Measurements from ENCODE around the gene P2RX6. TPM values are rescaled to one million over a fixed set of nuclear protein-coding genes. Genes with fewer than 3 reads are reported as not detected.
"Not testable (repeated sequence)": the region's sequence is repeated elsewhere in the genome, so short reads cannot be mapped to it uniquely, and the experiment has no call there.

Gene P2RX6
- total and polyA plus RNA-seq, 2 experiments from 2014 or later, result 1.6 to 2.2 TPM

GRCh38 chr22:21054714-21055563 is 40.0 kb downstream of the P2RX6 start:
- TF ChIP-seq EZH2 (IDR thresholded peaks at IDR 0.05; ENCODE audit: insufficient read depth, poor library complexity, severe bottlenecking) (no peak), EZH2phosphoT487 (IDR thresholded peaks at IDR 0.05; ENCODE audit: insufficient read depth, low read depth) (no peak)
- Histone ChIP-seq H3K4me1 (ENCODE audit: insufficient read depth) (peaks cover 5% of the 10 kb centered on the region; the same call in 1 of the 2 replicates), H4K20me1 (ENCODE audit: insufficient read depth) (no peaks in the 10 kb centered on the region), H3K4me3 (no peak overlapping the region), H3K9me3 (ENCODE audit: low read depth) (no peaks in the 10 kb centered on the region), H3K79me2 (ENCODE audit: insufficient read depth) (no peaks in the 10 kb centered on the region), H3K36me3 (ENCODE audit: low read depth) (no peaks in the 10 kb centered on the region), H3K9ac (no peak overlapping the region), H2AFZ (no peak overlapping the region), H3K4me2 (ENCODE audit: unreplicated experiment) (no peak overlapping the region), H3F3A (ENCODE audit: insufficient read depth) (no peaks in the 10 kb centered on the region), H3K27me3 (replicated peaks; ENCODE audit: insufficient read depth) (no peaks in the 10 kb centered on the region), H3K27ac (no peak overlapping the region), H3K9me2 (ENCODE audit: insufficient read depth) (no peaks in the 10 kb centered on the region)
- DNase-seq, result no peak
- in situ Hi-C loops (cut with MboI), result no loop called here
- WGBS, 2 experiments (ENCODE audit: low coverage in 1 of 2, low lambda C conversion rate in 2 of 2, missing lambda C conversion rate in 2 of 2), result 70 to 77% methylated on average over 10 to 11 of the region's 11 CpGs

DNA sequence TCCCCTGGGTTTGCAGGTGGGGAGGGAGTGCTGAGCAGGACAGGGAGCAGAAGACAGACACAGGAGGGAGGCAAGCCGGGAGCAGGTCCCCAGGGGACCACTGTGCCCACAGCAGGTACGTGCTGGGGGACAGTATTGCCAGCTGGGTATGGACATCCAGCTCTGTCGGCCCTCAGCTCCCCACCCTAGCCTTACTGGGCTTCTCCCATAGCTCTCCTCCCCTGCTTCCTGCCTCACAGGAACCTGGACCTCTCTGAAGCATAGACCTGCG is 40.5 kb downstream of the P2RX6 start:
- Histone ChIP-seq H3K9me2 (ENCODE audit: insufficient read depth) (no peaks in the 10 kb centered on the region), H3K27me3 (replicated peaks; ENCODE audit: insufficient read depth) (no peaks in the 10 kb centered on the region), H3K27ac (no peak overlapping the region), H3K4me1 (ENCODE audit: insufficient read depth) (peaks cover 5% of the 10 kb centered on the region; the same call in 1 of the 2 replicates), H3K4me3 (no peak overlapping the region), H3K4me2 (ENCODE audit: unreplicated experiment) (no peak overlapping the region), H3K9me3 (ENCODE audit: low read depth) (no peaks in the 10 kb centered on the region), H3K36me3 (ENCODE audit: low read depth) (no peaks in the 10 kb centered on the region), H2AFZ (no peak overlapping the region), H3F3A (ENCODE audit: insufficient read depth) (no peaks in the 10 kb centered on the region), H3K79me2 (ENCODE audit: insufficient read depth) (no peaks in the 10 kb centered on the region), H4K20me1 (ENCODE audit: insufficient read depth) (no peaks in the 10 kb centered on the region), H3K9ac (no peak overlapping the region)
- no peak for TF ChIP-seq EZH2 (IDR thresholded peaks at IDR 0.05; ENCODE audit: insufficient read depth, poor library complexity, severe bottlenecking)
- TF ChIP-seq EZH2phosphoT487 (IDR thresholded peaks at IDR 0.05; ENCODE audit: insufficient read depth, low read depth), result no peak
- WGBS, 2 experiments (ENCODE audit: low coverage in 1 of 2, low lambda C conversion rate in 2 of 2, missing lambda C conversion rate in 2 of 2), result 25 to 43% methylated on average over 4 of the region's 4 CpGs
- in situ Hi-C loops (cut with MboI), result no loop called here
- no peak for DNase-seq

GRCh38 chr22:21055880-21056319 is 40.9 kb downstream of the P2RX6 start:
- in situ Hi-C loops (cut with MboI), result no loop called here
- Histone ChIP-seq H2AFZ (no peak overlapping the region), H3F3A (ENCODE audit: insufficient read depth) (no peaks in the 10 kb centered on the region), H3K9me3 (ENCODE audit: low read depth) (no peaks in the 10 kb centered on the region), H3K4me3 (no peak overlapping the region), H3K4me1 (ENCODE audit: insufficient read depth) (peaks cover 5% of the 10 kb centered on the region; the same call in 1 of the 2 replicates), H3K9ac (no peak overlapping the region), H3K9me2 (ENCODE audit: insufficient read depth) (no peaks in the 10 kb centered on the region), H3K4me2 (ENCODE audit: unreplicated experiment) (no peak overlapping the region), H3K27ac (no peak overlapping the region), H3K27me3 (replicated peaks; ENCODE audit: insufficient read depth) (no peaks in the 10 kb centered on the region), H3K79me2 (ENCODE audit: insufficient read depth) (no peaks in the 10 kb centered on the region), H4K20me1 (ENCODE audit: insufficient read depth) (no peaks in the 10 kb centered on the region), H3K36me3 (ENCODE audit: low read depth) (no peaks in the 10 kb centered on the region)
- DNase-seq, result no peak
- WGBS, 2 experiments (ENCODE audit: low coverage in 1 of 2, low lambda C conversion rate in 2 of 2, missing lambda C conversion rate in 2 of 2), result 36 to 38% methylated on average over 7 of the region's 7 CpGs
- no peak for TF ChIP-seq EZH2 (IDR thresholded peaks at IDR 0.05; ENCODE audit: insufficient read depth, poor library complexity, severe bottlenecking)
- no peak for TF ChIP-seq EZH2phosphoT487 (IDR thresholded peaks at IDR 0.05; ENCODE audit: insufficient read depth, low read depth)

DNA sequence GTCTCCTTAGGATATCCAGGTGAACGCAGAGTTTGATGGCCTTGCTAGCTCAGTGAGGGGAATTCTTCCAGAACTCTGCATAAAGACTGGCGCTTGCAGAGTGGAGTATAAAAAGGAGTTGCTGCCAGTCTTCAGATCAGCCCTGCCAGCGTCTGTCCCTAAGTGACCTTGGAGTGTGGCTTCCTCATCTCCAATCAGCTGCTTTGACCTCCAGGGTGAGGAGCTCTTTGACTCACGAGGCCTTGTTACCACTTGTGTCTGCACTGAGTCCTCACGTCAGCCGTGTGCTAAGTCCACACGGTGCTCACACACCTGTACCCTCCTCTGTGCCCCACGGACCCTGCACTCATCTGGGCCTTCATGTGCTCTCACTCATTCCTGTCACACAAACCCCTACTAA is 45.4 kb downstream of the P2RX6 start:
- H3K36me3 ChIP-seq (ENCODE audit: low read depth); H3K4me2 ChIP-seq (ENCODE audit: unreplicated experiment); H3K27ac ChIP-seq; H4K20me1 ChIP-seq (ENCODE audit: insufficient read depth); H3K4me1 ChIP-seq (ENCODE audit: insufficient read depth); H3F3A ChIP-seq (ENCODE audit: insufficient read depth); H2AFZ ChIP-seq; DNase-seq; H3K27me3 ChIP-seq (replicated peaks; ENCODE audit: insufficient read depth); H3K9me3 ChIP-seq (ENCODE audit: low read depth); H3K9ac ChIP-seq; H3K4me3 ChIP-seq; in situ Hi-C loops (cut with MboI); H3K79me2 ChIP-seq (ENCODE audit: insufficient read depth); H3K9me2 ChIP-seq (ENCODE audit: insufficient read depth): not testable (repeated sequence)
- WGBS, 2 experiments (ENCODE audit: low coverage in 1 of 2, low lambda C conversion rate in 2 of 2, missing lambda C conversion rate in 2 of 2), result 68 to 83% methylated on average over 6 to 8 of the region's 8 CpGs

- H3K9me2 ChIP-seq (ENCODE audit: insufficient read depth); H3K9ac ChIP-seq; in situ Hi-C loops (cut with MboI); H3K36me3 ChIP-seq (ENCODE audit: low read depth); H3F3A ChIP-seq (ENCODE audit: insufficient read depth); H2AFZ ChIP-seq; H3K79me2 ChIP-seq (ENCODE audit: insufficient read depth); H3K4me2 ChIP-seq (ENCODE audit: unreplicated experiment); H3K9me3 ChIP-seq (ENCODE audit: low read depth); DNase-seq; H4K20me1 ChIP-seq (ENCODE audit: insufficient read depth); H3K27ac ChIP-seq; H3K27me3 ChIP-seq (replicated peaks; ENCODE audit: insufficient read depth); H3K4me1 ChIP-seq (ENCODE audit: insufficient read depth); H3K4me3 ChIP-seq: not testable (repeated sequence)
- 83 to 85% methylated on average over 16 to 18 of the region's 18 CpGs for WGBS, 2 experiments (ENCODE audit: low coverage in 1 of 2, low lambda C conversion rate in 2 of 2, missing lambda C conversion rate in 2 of 2)
Observed at GRCh38 chr22:21061660-21062321, 46.8 kb downstream of the P2RX6 start.

GRCh38 chr22:21064425-21064824 is 49.5 kb downstream of the P2RX6 start:
- H3K9me2 ChIP-seq (ENCODE audit: insufficient read depth); H3K36me3 ChIP-seq (ENCODE audit: low read depth); H3K4me3 ChIP-seq; H2AFZ ChIP-seq; H3K9ac ChIP-seq; H3K4me2 ChIP-seq (ENCODE audit: unreplicated experiment); H3K9me3 ChIP-seq (ENCODE audit: low read depth); H3K79me2 ChIP-seq (ENCODE audit: insufficient read depth); H3K27me3 ChIP-seq (replicated peaks; ENCODE audit: insufficient read depth); DNase-seq; H4K20me1 ChIP-seq (ENCODE audit: insufficient read depth); in situ Hi-C loops (cut with MboI); H3K27ac ChIP-seq; H3K4me1 ChIP-seq (ENCODE audit: insufficient read depth); H3F3A ChIP-seq (ENCODE audit: insufficient read depth): not testable (repeated sequence)
- WGBS, 2 experiments (ENCODE audit: low coverage in 1 of 2, low lambda C conversion rate in 2 of 2, missing lambda C conversion rate in 2 of 2), result 72% methylated on average over 9 to 11 of the region's 11 CpGs
